Effector memory CD8-positive, alpha-beta T cell (primary cell): ENCODE results near the gene SCO1.

Source experiments
- ATAC-seq: fragments of 150-1000 bp; cut with Tn5 transposase; replicated peaks from 2 replicates; pipeline ENCODE4 v1.10.0; 2021; ENCODE audit warnings: mild to moderate bottlenecking, moderate library complexity
- DNase-seq, 3 experiments: peaks; one replicate each; pipeline ENCODE4 v3.0.0; 2021
- H3K27ac Mint-ChIP-seq, 2 donors: one replicate each; pipeline ENCODE4 v1.8.0; 2022; ENCODE audit warnings: mild to moderate bottlenecking in 2 of 2, mixed read lengths in 2 of 2, moderate library complexity in 2 of 2
- H3K27me3 Mint-ChIP-seq, 2 donors: one replicate each; pipeline ENCODE4 v1.8.0; 2022; ENCODE audit warnings: mixed read lengths in 2 of 2
- H3K36me3 Mint-ChIP-seq: one replicate; pipeline ENCODE4 v1.8.0; 2022; ENCODE audit warnings: mild to moderate bottlenecking, moderate library complexity, mixed read lengths; ENCODE audit not compliant: insufficient read depth
- H3K4me1 Mint-ChIP-seq, 2 donors: one replicate each; pipeline ENCODE4 v1.8.0; 2022; ENCODE audit warnings: low read depth in 2 of 2, mixed read lengths in 2 of 2
- H3K4me3 Mint-ChIP-seq, 2 donors: one replicate each; pipeline ENCODE4 v1.8.0; 2022; ENCODE audit warnings: mild to moderate bottlenecking in 2 of 2, mixed read lengths in 2 of 2, moderate library complexity in 2 of 2
- H3K9me3 Mint-ChIP-seq, 2 donors: one replicate each; pipeline ENCODE4 v1.8.0; 2022; ENCODE audit warnings: mixed read lengths in 2 of 2

SCO1 gene

DNA sequence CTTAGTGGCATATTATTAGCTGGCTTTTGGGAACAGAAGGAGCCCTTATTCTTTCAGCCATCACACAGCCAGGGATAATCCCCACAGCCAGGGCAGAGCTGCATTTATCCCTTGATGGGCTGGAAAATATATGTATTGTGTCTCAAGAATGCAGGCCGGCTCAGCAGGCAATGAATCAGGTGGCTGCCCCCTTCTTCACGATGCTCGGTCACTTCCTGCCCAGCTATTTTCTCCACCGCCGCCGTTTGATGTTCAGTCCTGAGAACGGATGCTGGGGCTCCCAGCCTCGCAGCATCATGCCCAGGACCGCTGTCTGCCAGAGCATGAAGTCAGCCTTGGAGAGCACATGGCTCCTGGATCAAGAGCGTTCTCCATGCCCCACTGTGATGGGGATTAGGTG lies 35.9 kb downstream of the SCO1 start:
- Mint-ChIP-seq H3K4me3 (no peak overlapping the region), H3K27me3 (no peaks in the 10 kb centered on the region)
- no peak for ATAC-seq

GRCh38 chr17:10657879-10658278 lies 39.5 kb downstream of the SCO1 start:
- ATAC-seq (no peak), DNase-seq (no peak)
- H3K27ac Mint-ChIP-seq = no peak overlapping the region
- H3K4me3 Mint-ChIP-seq = no peak overlapping the region
- no peaks in the 10 kb centered on the region for H3K36me3 Mint-ChIP-seq
- no peaks in the 10 kb centered on the region for H3K9me3 Mint-ChIP-seq
- no peaks in the 10 kb centered on the region for H3K4me1 Mint-ChIP-seq
- peaks cover 8 to 15% of the 10 kb centered on the region in 2 donors for H3K27me3 Mint-ChIP-seq

More for the DNA sequence above, 35.9 kb downstream of the SCO1 start:
- DNase-seq = no peak
- Mint-ChIP-seq H3K9me3 (no peaks in the 10 kb centered on the region), H3K36me3 (peaks cover 2% of the 10 kb centered on the region), H3K27ac (no peak overlapping the region), H3K4me1 (no peaks in the 10 kb centered on the region)

GRCh38 chr17:10657148-10657547 lies 40.2 kb downstream of the SCO1 start, which contains the start of gene MYH3:
MYH3 (minus strand) TSS chr17:10657309; CDS start chr17:10655064, 2,245 bp downstream.
- H3K4me1 Mint-ChIP-seq = no peaks in the 10 kb centered on the region
- no peak within 1 kb of the TSS for H3K27ac Mint-ChIP-seq
- DNase-seq = no peak
- no peaks in the 10 kb centered on the region for H3K36me3 Mint-ChIP-seq
- no peak within 1 kb of the TSS for H3K4me3 Mint-ChIP-seq
- no peaks in the 10 kb centered on the region for H3K9me3 Mint-ChIP-seq
- H3K27me3 Mint-ChIP-seq = peaks cover 8 to 18% of the 10 kb centered on the region in 2 donors
- ATAC-seq = no peak

DNA sequence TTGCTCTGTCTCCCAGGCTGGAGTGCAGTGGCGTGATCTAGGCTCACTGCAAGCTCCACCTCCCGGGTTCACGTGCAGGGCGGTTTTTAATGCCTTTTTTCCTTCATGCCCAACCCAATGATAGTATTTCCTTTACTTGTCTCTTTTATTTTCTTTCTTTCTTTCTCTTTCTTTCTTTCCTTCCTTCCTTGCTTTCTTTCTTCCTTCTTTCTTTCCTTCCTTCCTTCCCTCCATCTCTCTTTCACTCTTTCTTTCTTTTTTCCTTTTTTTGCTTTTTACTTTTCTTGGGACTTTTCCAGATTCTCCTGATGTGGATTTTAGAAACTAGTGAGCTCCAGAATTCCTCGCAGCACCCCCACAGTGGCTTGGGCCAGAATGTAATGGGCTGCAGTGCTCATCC lies 43.3 kb downstream of the SCO1 start:
- Mint-ChIP-seq H3K4me1 (no peaks in the 10 kb centered on the region), H3K9me3 (no peaks in the 10 kb centered on the region), H3K36me3 (no peaks in the 10 kb centered on the region), H3K4me3 (no peak overlapping the region), H3K27ac (no peak overlapping the region), H3K27me3 (peaks cover 8 to 18% of the 10 kb centered on the region in 2 donors)
- DNase-seq = no peak
- no peak for ATAC-seq

GRCh38 chr17:10652984-10653659 lies 44.2 kb downstream of the SCO1 start:
- Mint-ChIP-seq H3K27ac (no peak overlapping the region), H3K4me3 (no peak overlapping the region), H3K27me3 (peaks cover 8 to 18% of the 10 kb centered on the region in 2 donors), H3K4me1 (no peaks in the 10 kb centered on the region), H3K36me3 (no peaks in the 10 kb centered on the region), H3K9me3 (no peaks in the 10 kb centered on the region)
- DNase-seq (no peak), ATAC-seq (no peak)

DNA sequence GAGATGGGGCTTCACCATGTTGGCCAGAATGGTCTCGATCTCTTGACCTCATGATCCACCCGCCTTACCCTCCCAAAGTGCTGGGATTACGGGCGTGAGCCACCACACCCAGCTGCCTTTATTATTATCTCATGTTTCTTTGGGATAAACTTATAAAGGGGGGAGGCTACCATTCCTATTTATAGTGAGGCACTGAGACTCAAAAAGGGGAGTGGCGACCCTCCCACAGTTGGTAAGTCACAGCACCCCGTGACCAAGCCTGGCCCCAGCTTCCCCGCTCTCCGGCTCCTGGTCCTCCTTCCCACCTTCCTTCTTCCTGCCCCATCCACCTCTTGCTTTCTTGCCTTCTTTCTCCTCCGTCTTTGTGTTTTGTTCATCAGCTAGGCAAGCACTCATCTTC lies 45.4 kb downstream of the SCO1 start:
- peak overlapping the region in 1 of 2 donors; percentile 9 for H3K27ac Mint-ChIP-seq
- H3K4me1 Mint-ChIP-seq = no peaks in the 10 kb centered on the region
- H3K27me3 Mint-ChIP-seq = peaks cover 8 to 18% of the 10 kb centered on the region in 2 donors
- no peaks in the 10 kb centered on the region for H3K9me3 Mint-ChIP-seq
- H3K4me3 Mint-ChIP-seq = no peak overlapping the region
- no peaks in the 10 kb centered on the region for H3K36me3 Mint-ChIP-seq
- no peak for DNase-seq
- no peak for ATAC-seq

- ATAC-seq (no peak), DNase-seq (no peak)
- H3K4me1 Mint-ChIP-seq = peaks cover 0 to 2% of the 10 kb centered on the region in 2 donors
- H3K4me3 Mint-ChIP-seq = no peak overlapping the region
- H3K36me3 Mint-ChIP-seq = peaks cover 3% of the 10 kb centered on the region
- peaks cover 8 to 18% of the 10 kb centered on the region in 2 donors for H3K27me3 Mint-ChIP-seq
- no peaks in the 10 kb centered on the region for H3K9me3 Mint-ChIP-seq
- H3K27ac Mint-ChIP-seq = no peak overlapping the region
Measured at GRCh38 chr17:10649602-10650001, 47.7 kb downstream of the SCO1 start.

DNA sequence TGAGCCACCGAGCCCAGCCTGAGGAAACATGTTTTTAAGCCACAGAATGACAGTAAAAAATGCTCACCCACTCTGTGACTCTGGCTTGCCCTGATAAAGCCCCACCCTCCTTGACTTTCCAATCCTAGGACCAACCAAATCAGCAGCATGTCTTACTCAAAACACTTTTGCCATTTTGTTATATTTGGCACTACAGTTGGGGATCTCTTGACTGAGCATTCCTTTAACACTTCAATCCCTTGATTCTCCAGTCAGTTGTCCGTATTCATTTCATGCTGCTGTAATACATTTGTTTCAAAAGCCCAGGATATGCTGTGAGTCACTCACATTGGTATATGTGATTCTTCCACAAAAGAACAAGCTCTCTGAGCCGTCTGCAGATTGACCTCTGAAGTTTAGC lies 48.4 kb downstream of the SCO1 start:
- H3K27me3 Mint-ChIP-seq = peaks cover 8 to 14% of the 10 kb centered on the region in 2 donors
- peaks cover 0 to 2% of the 10 kb centered on the region in 2 donors for H3K4me1 Mint-ChIP-seq
- no peak overlapping the region for H3K27ac Mint-ChIP-seq
- DNase-seq (no peak), ATAC-seq (no peak)
- peaks cover 3% of the 10 kb centered on the region for H3K36me3 Mint-ChIP-seq
- no peaks in the 10 kb centered on the region for H3K9me3 Mint-ChIP-seq
- H3K4me3 Mint-ChIP-seq = no peak overlapping the region

DNA sequence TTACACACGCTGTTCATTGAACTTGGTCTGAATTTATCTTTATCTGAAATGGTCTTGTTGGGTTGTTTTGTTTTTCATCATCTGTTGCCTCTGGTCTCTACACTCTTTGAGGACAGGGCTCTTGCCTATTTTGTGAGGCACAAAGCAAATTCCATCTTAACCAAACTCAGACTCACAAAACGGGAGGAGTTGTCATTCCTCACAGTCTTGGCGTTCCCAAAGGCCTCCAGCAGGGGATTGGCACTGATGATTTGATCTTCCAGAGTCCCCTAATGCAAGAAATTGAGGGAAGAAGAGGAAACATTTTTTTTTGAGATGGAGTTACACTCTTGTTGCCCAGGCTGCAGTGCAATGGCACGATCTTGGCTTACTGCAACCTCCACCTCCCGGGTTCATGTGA lies 49.0 kb downstream of the SCO1 start:
- H3K4me3 Mint-ChIP-seq = no peak overlapping the region
- peaks cover 3 to 8% of the 10 kb centered on the region in 2 donors for H3K27me3 Mint-ChIP-seq
- H3K27ac Mint-ChIP-seq = no peak overlapping the region
- DNase-seq (no peak), ATAC-seq (no peak)
- H3K4me1 Mint-ChIP-seq = peaks cover 0 to 2% of the 10 kb centered on the region in 2 donors
- peaks cover 3% of the 10 kb centered on the region for H3K36me3 Mint-ChIP-seq
- no peaks in the 10 kb centered on the region for H3K9me3 Mint-ChIP-seq

DNA sequence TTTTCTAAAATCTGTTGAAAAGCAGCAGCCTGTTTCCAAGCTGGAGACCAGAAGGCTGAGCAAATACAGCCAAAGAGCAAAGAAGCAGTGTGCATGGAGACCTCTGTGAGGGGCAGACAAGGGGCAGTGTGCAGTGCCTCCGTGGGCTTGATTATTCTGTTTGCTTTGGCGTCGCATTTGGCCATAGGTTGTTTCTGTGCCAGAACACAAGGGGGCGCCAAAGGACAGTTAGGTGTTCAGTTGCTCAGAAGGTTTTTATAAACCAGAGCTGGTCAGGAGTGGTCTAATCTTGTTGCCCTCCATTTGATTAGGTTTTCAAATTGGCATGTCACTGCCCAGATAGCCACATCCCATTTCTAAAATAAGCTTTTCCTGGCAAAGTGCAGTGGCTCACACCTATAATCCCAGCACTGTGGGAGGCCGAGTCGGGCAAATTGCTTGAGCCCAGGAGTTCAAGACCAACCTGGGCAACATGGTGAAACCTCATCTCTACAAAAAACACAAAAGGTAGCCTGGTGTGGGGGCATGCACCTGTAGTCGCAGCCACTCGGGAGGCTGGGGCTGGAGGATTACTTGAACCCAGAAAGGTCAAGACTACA lies 50.8 kb downstream of the SCO1 start:
- H3K27ac Mint-ChIP-seq = no peak overlapping the region
- no peaks in the 10 kb centered on the region for H3K27me3 Mint-ChIP-seq
- no peak overlapping the region for H3K4me3 Mint-ChIP-seq
- peaks cover 9% of the 10 kb centered on the region for H3K36me3 Mint-ChIP-seq
- peaks cover 0 to 2% of the 10 kb centered on the region in 2 donors for H3K4me1 Mint-ChIP-seq
- no peaks in the 10 kb centered on the region for H3K9me3 Mint-ChIP-seq
- DNase-seq (peak; percentile 62 to 68 (median 66)), ATAC-seq (peak; percentile 48)

- H3K27ac Mint-ChIP-seq = no peak overlapping the region
- no peaks in the 10 kb centered on the region for H3K9me3 Mint-ChIP-seq
- H3K4me1 Mint-ChIP-seq = no peaks in the 10 kb centered on the region
- no peaks in the 10 kb centered on the region for H3K27me3 Mint-ChIP-seq
- DNase-seq (no peak), ATAC-seq (no peak)
- H3K36me3 Mint-ChIP-seq = peaks cover 16% of the 10 kb centered on the region
- H3K4me3 Mint-ChIP-seq = no peak overlapping the region
Measured at GRCh38 chr17:10640475-10640874, 56.9 kb downstream of the SCO1 start.

DNA sequence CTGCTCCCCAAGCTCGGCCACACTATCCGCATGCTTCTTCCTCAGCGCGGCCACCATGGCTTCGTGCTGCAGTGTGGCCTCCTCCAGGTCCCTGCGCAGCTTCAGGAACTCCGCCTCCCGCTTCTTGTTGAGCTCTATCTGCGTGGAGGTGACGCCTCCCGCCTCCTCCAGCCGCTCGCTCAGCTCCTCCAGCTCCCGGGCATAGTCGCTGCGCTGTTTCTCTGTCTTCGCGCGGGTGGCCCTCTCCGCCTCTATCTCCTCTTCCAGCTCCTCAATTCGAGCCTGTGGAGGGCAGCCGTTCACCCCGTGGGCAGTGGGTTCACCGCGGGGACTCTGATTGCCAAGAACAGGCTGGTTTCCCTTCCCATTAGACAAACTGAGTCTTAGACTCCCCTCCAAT lies 59.2 kb downstream of the SCO1 start:
- Mint-ChIP-seq H3K27ac (no peak overlapping the region), H3K4me1 (no peaks in the 10 kb centered on the region), H3K36me3 (peaks cover 22% of the 10 kb centered on the region), H3K27me3 (no peaks in the 10 kb centered on the region), H3K9me3 (no peaks in the 10 kb centered on the region), H3K4me3 (no peak overlapping the region)
- ATAC-seq = no peak
- DNase-seq = no peak

DNA sequence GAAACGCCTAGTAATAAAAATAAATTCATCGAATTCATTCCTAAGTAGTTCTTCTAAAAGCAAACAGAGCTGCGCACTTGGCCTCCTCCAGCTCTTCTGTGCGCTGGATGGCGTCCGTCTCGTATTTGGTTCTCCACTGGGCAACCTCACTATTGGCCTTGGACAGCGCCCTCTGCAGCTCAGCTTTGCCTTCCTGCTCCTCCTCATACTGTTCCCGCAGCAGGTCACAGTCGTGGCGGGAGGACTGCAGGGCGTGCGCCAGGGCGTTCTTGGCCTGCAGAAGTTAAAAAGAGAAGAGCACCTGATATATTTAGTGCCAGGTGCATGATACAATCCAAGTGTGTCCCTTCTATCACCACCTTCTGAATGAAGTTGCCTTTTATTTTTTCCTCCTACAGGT lies 62.0 kb downstream of the SCO1 start:
- H3K36me3 Mint-ChIP-seq = peaks cover 19% of the 10 kb centered on the region
- no peak overlapping the region for H3K4me3 Mint-ChIP-seq
- no peak for ATAC-seq
- H3K4me1 Mint-ChIP-seq = peaks cover 3% of the 10 kb centered on the region in 2 donors
- H3K27me3 Mint-ChIP-seq = no peaks in the 10 kb centered on the region
- no peaks in the 10 kb centered on the region for H3K9me3 Mint-ChIP-seq
- no peak for DNase-seq
- H3K27ac Mint-ChIP-seq = no peak overlapping the region

- H3K9me3 Mint-ChIP-seq = no peaks in the 10 kb centered on the region
- DNase-seq (no peak), ATAC-seq (no peak)
- peaks cover 3% of the 10 kb centered on the region in 2 donors for H3K4me1 Mint-ChIP-seq
- no peak overlapping the region for H3K4me3 Mint-ChIP-seq
- no peaks in the 10 kb centered on the region for H3K27me3 Mint-ChIP-seq
- H3K27ac Mint-ChIP-seq = no peak overlapping the region
- H3K36me3 Mint-ChIP-seq = peaks cover 15% of the 10 kb centered on the region
Measured at GRCh38 chr17:10633738-10634379, 63.5 kb downstream of the SCO1 start.
